Stimulated activated CD8-positive, alpha-beta memory T cell treated with anti-CD3 and anti-CD28 coated beads, Interleukin-15, amount 100 ng/mL, for 4 hours (primary cell): ENCODE results near the gene IRAK1.

ENCODE experiments used
- DNase-seq, 2 donors: peaks; one replicate each; pipeline ENCODE4 v3.0.0-alpha.2; 2020; ENCODE audit warnings: low read depth in 2 of 2

IRAK1 gene

DNA sequence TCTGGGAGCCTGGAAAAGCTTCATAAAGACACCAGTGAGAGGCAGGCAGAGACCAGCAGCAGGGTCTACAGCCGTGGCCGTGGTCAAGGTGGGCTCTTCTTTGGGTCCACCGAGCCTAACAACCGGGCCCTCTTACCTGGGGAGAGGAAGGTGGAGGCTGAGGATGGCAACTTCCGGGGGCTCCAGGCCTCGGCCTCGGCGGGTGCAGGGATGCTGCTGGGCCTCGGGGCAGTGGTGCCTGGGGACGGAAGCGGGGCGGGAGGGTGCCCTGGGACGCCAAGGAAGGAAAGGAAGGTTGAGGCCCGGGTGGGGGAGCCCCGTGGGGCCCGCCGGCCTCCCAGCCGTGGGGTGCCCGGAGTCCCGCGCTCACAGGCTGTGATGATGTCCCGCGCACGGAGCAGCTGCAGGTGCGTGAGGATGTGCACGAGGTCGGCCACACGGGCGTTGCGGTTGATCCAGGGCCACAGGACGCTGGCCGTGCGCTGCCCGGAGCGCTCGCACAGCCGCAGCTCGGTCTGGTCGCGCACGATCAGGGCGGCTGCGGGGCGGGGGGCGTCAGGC is 561 bp downstream of the IRAK1 start:
- DNase-seq = no peak

DNA sequence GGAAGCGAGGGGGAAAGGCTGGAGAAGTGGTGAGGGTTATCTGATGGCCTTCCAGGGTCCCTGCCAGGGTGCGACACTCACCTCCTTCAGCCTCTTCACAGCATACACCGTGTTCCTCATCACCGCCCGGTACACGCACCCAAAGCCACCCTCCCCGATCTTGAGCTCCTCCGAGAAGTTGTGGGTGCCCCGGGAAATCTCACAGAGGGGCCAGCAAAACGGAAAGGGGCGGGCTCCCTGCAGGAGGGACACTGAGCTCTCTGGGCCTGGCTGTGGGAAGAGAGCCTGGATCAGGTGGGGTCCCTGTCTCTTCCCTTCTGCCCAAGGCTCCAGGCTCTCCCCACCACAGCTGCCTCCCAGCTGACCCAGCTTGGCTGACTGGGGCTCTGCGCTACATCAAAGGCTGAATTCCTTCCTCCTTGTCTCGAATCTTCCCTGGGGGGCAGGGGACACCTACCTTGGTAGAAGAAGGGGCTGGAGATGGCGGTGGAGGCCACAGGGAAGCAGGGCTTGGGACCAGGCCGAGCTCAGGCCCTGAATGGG is 1.1 kb downstream of the IRAK1 start:
- DNase-seq = no peak

DNA sequence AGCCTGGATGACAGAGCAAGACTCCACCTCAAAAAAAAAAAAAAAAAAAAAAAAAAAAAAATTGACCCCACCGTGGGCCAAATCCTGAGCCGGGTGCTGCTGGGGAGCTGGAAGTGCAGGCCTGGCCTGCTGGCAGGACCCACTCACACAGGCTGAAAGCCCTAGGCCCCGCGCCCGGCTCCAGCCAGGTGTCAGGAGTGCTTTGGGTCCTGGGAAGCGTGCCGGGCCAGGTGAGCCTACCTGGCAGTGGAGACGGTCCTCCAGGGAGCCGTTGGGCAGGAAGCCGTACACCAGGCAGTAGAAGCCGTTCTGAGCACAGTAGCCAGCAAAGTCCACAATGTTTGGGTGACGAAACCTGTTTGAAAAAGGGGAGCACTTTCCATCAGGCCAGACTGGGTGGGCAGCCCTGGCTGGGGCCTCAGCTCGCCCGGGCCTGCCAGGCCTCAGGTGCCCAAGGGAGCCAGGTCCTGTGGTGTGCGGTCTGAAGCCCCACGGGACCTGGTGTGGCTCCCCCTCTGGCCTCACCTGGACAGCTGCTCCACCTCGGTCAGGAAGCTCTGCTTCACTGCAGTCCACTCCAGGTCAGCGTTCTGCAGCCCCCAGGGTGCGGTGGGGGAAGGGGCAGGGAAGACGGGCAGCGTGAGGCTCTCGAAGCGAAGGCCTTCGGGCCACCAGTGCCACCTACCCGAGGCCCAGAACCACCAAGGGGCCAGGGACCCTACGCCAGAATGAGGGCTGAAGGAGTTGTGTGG is 1.8 kb downstream of the IRAK1 start:
- DNase-seq = no peak

DNA sequence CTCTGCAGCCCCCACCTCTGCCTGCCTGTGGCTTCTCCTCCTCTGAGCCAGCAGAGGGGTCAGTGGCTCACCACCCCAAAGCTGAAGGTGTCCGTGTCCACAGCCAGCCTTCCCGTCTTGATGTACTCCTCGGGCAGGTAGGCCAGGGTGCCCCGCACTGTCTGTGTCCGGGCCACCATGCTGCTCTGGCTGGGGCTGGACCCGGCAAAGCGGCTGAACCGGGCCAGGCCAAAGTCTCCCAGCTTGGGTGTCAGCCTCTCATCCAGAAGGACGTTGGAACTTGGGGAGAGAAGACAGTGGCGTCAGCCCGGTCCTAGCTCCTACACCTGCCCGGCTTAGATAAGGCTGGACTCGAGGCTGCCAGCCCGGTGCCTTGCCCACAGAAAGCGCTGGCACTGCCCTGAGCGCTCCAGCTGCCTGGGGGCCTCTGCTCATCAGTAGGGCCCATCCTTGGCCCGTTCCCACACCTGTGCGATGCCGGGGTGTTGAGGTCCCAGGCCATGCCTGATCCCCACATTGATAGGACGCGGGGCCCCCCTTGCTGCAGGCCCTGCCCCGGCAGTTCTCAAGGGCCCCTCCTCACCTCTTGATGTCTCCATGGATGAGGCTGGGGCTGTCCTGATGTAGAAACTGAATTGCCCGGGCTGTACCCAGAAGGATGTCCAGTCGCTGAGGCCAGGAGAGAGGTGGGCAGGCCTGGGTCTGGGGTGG is 3.2 kb downstream of the IRAK1 start:
- DNase-seq = no peak

DNA sequence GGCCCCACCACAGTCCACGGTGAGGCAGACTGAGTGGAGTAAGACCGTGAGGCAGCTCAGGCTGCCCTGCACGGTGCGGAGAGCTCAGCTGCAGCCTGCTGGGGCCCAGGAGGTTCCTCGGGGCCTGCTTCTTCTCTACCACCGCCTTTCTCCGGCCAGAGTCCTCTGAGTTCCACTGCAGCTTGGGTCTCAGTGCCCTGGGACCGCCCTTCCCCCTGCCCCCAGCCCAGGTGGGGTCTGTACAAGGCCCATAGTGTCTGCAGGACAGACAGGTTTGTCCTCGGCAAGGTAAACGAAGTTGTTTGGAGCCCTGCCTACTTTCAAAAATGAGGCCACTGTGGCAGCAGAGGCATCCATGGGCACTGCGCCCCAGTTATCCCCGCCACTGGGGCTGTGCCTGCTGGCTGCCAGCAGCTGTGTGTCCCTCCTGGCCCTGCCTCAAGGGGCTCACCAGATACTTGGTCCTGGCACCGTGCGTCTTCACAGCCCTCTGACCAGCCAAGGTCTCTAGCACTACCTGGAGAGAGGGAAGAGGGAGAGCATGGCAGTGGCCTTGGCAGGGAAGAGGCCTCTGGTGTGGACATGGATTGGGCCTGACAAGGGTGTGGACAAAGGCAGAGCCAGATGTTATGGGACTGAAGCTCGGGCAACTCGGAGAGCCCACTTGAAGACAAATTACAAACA is 4.0 kb downstream of the IRAK1 start:
- DNase-seq = no peak

DNA sequence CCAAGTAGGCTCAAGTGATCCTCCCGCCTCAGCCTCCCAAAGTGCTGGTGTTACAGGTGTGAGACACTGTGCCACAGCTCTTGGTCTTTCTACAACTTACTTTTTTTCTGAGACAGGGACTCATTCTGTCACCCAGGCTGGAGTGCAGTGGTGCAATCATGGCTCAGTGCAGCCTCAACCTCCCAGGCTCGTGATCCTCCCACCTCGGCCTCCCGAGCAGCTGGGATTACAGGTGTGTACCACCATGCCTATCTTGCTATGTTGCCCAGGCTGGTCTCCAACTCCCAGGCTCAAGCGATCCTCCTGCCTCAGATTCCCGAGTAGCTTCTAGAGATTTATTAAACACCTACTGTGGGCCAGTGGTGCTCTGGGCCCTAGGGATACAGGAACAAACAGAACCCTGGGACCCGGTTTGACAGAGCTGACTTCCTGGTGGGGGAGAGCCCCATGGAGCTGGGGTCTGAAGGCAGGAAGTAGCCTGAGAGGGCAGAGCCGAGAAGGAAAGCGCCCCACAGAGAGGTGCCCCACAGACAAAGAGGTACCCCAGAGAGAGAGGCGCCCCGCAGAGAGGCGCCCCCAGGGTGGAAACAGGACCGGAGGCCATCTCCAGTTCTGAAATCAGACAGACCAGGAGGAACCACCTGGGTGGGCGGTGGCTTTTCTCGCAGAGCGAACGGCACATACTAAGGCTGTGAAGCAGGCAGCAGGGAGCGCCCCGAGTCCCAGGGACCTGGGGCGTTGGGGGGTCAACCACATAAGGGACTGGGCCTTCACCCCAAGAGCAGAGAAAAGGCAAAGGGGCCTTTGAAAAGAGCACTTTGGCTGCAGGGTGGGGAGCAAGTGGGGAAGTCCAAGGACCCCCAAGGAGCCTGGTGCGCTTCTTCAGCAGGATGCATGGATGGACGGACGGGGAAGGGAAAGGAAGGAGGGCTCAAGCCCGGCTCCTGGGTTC is 5.0 kb downstream of the IRAK1 start:
- DNase-seq = no peak

DNA sequence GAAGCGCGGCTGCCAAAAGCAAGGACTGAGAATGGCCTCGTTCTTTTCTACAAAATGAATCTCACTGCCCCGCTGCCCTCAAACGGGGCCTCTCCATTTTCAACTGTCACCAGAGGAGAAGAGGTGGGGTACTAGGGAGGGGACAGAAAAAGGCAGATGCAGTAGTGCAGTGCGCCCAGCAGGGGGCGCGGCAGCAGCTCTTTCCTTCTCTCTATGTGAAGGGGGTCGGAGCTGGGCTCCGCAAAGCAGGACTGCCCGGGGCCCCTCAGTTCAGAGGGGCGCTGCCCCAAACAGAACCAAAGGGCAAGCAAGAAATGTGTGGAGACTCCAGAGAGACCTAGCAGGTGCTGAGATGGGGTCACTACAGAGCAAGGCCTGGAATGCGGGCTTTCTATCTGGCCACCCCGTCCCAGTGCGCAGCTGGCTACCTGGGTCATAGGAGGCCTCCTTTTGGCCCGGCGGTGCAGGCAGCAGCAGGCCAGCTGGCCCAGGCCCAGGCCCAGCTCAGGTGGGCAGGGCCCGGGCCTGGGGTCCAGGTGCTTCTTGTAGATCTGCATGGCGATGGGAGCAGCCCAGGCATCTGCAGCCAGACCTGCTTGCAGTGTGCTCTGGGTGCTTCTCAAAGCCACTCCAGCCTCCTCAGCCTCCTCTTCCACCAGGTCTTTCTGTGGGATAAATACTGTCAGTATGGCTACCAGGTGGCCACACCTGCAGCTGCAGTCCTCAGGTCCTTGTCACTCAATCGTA is 5.9 kb downstream of the IRAK1 start:
- no peak for DNase-seq

DNA sequence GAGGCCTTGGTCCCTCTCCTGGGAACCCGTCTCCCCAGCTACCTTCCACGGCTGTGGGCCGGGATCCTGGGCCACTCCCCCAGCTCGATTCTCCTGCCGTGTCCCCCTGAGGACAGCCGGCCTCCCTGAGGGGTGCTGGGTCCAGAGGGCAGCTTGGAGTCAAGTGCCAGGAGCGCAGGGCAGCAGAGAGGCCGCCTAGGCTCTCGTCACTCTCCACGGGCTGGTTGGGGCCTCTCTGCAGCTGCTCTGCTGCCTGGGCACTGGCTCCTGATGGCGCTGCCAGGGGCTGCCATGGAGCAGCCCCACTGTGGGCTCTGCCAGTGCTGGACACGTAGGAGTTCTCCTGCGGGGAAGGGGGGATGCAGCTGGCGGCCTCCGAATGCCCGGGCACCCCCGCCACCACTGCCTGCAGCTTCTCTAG is 6.7 kb downstream of the IRAK1 start:
- DNase-seq = no peak

DNA sequence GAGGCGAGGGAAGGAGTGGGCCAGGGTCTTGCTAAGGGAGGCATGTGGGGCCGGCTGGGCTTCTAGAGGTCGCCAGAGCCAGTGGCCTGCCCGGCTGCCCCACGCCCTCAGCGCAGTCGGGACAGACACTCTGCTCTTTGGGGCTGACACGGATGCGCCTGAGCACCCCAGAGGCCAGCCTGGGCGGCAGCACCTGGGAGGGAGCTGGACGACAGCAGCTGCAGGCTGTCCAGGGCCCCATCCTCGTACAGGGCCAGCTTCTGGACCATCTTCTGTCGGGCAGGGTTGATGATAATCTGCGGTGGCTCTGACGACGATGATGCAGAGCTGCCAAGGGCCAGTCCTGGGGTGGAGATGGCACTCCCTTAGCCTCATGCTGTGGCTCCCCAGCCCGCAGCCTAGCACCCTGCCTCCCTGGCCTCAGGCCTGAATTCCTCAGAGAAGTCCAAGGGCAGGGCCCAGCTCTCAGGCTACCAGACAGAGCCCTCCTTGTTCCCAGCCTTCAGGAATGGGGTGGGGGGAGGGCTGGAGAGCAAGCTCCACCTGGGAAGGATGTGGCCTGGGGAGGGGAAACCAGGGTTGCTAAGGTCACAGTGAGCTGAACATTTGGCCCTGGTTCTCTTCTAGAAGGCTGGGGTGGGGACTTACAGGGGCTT is 7.2 kb downstream of the IRAK1 start:
- DNase-seq = no peak

DNA sequence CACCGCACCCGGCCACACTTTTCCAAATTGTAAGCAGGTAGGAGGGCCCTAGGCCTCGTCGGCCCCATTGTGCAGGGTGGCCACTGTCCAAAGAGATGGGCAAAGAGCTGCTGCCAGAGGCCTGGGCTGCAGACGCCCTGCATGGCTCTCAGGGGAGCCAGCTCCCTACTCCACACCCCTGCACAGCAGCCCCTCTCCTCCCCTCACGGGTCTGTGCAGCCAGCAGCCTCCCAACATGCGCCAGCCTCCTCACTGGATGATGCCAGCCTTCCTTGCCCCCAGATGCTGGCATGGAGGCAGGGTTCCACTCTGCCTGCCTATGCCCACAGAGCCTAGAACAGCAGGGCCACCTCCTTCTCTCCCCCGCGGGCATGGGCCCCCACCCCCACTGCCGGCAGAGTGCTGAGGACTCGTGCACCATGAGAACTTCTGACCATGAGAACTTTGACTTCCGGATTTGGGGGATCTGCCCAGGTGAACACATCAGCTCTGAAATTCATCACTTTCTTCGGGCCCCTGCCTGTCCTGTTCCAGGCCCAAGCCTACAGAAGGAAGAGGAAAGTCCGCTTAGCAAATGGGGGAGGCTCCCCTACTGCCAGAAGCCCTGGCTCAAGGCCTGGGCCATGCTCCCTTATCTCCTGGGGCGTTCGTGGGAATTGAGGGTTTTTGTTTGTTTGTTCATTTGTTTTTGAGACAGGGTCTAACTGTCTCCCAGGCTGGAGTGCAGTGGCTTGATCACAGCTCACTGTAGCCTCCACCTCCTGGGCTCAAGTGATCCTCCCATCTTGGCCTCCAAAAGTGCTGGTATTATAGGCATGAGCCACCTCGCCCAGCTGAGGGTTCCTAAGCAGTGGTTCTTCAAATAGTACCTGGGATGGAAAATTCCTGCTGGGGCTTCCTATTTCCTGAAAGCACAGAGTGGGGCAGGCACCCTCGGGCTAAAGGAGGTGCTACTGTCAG is 8.0 kb downstream of the IRAK1 start:
- no peak for DNase-seq

DNA sequence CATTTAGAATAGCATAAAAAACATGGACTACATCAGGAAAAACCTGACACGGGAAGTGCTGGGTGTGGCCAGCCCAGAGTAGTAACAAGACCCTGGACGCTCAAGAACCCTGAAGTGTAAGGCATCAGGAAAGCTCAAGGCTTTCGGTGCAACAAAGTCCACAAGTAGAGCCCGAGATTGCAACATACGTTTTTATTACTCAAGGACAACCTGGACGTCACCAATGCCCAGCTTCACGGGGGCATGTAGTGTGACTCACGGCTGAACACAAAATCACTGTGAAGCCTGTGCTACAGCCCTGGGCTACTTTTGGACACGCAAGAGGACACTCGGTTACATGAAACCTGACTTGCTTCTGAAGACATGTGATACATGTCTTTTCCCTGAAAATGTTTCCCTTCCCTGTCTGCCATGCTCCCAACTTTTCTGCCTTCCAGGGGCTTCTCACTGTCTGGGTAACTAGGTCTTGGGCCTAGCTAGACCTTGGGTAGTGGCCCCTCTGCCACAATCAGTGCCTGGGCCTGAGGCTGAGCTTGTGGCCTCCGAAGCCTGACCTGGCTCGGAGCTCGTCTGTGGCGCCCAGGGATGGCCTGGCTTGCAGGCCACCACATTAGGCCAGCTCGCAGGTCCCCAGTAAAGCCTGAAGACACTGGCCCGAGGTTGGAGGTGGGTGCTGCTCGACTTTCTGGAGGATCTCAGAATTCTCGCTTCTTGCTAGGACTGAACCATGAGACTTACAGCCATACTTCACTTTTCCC is 9.2 kb downstream of the IRAK1 start:
- DNase-seq = no peak

DNA sequence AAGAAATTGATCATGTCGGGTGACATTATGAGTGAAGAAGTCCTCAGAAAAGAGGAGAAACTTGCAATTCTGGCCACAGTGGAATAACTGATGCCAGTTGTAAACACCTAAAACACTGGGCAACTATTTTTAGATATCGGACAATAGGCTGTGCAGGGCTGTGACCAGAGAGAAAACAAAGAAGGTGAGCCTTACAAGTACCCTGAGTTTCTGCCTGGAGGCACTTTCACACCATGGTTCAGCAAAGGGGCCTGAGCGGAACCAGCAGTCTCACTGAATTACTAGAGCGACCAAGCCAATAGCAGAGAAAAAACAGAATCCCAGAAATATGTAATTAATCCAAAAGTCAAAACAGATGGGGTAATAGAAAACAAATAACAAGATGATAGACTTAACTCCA is 11.2 kb downstream of the IRAK1 start:
- no peak for DNase-seq

DNA sequence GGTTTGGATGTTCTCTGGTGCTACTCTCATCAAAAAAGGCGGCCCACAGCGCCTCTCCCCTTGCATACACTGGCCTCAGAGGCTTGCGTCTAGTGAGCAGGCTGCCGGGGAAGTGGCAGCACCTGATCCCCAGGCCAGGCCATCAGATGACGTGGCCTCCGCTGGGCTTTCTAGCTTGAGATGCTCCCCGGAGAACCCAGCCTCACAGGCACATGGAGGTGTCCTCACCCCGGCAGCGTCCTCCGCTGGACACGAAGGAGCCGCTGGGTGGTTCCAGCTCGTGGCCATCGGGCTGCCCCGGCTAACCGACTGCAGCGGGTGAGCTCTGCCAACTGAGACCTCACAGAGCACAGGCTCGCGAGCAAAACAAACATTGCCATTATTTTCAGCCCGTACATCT is 12.8 kb downstream of the IRAK1 start:
- DNase-seq = no peak

DNA sequence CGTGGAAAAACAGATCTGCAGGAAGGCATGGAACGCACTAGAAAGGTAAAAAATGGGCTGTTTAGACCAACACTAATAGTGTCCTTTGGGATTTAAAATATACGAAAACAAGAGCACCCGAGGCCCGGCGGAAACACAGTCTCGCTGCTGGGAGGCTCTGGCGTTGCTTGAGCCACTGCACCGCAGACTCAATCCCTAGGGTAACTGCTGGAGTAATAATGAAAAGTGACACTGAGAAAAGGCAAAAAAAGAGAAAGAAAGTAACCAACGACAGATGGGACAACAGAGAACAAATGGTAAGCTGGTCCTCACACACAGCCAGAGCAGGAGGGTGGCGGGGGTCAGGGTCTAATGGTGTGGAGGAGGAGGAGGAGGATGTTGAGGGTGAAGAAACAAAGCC is 15.4 kb downstream of the IRAK1 start:
- no peak for DNase-seq

DNA sequence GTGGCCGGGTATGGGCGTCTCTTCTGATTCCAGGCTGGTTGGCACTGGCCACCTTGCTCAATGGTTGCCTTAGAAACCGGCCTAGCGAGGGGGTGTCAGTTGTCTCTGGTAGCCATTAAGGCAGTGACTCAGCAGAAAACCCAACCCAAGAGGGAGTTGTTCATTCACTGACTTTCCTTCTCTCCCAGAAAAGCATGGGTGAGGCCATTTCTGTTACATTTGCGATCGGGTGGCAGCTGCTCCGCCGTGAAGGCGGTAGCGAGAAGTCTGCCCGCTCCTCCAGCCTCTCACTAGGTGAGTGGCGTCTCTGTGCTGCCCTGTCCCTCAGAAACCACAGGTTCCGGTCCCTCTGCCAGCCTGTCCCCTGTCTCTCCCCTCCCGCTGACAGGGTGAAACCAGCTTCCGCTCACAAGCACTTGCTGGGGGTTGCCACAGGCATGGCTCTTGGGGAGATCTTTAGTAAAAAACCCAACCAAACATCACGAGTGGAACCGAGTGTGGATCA is 17.4 kb downstream of the IRAK1 start:
- peak in 1 of 2 donors; percentile 32 for DNase-seq

DNA sequence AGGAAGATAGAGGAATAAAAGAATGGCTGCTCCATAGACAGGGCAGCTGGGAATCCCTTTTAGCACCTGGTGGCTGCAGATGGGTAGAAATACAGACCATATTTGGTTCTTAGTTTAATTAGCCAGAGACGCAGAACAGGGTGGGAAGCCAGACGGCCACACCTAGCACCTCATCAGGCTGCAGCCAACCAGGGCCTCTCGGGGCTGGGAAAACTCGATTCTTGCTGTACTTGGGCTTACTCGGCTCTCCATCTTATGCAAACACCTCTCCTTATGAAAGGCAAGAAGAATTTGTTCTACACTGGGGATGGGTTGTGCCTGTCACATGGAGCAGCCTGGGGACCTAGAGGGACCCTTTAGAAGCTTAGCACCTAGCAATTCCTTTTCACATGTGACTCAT is 19.7 kb downstream of the IRAK1 start:
- DNase-seq = no peak

DNA sequence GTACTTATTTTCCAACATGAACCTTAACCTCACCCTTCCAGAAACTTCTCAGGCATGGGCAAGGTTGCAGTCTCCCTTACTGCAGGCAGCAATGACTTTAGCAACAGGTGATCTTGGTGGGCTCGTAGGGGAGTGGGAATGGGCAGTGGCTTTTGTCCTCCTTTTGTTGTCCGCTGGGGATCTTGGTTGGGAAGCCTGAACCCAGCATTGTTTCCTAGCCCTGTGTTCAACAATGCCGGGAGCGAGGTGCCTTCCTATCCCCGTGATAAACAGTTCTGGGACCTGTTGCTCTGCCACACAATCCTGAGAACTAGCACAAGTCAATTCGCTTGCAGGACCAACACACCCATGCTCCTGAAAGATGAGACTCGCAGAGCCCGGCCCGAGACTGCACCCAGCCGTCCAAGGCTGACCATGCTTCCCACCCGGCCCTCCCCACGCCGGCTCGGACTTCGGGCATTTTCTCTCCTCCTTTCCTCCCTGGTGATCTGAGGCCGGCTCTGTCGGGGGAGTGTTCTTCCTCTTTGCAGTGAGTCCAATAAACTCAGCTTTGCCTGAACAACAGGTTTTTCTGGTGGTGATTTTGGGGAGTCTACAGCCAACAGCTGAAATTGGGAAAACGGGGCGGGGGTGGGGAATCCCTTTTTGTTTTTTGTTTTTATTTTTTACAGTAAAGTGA is 20.2 kb downstream of the IRAK1 start:
- DNase-seq = no peak
